Glutamatergic neuron (in vitro differentiated cells): ENCODE results near the gene ARHGEF4. TPM values are rescaled to one million over a fixed set of nuclear protein-coding genes. Genes with fewer than 3 reads are reported as not detected.
A peak's percentile ranks its signal among the peaks of the same experiment; 100 is the strongest.

Experiments
- DNase-seq: peaks from one replicate; pipeline ENCODE4 v3.0.0; 2022
- H3K27ac Mint-ChIP-seq: one replicate; pipeline ENCODE4 v1.8.0; 2020; ENCODE audit warnings: mild to moderate bottlenecking, mixed read lengths, inconsistent platforms; ENCODE audit not compliant: unreplicated experiment
- H3K27me3 Mint-ChIP-seq: one replicate; pipeline ENCODE4 v1.8.0; 2020; ENCODE audit warnings: mild to moderate bottlenecking, moderate library complexity, mixed read lengths, inconsistent platforms; ENCODE audit not compliant: unreplicated experiment
- H3K36me3 Mint-ChIP-seq: one replicate; pipeline ENCODE4 v1.8.0; 2020; ENCODE audit warnings: mild to moderate bottlenecking, mixed read lengths, inconsistent platforms; ENCODE audit not compliant: unreplicated experiment
- H3K4me1 Mint-ChIP-seq: one replicate; pipeline ENCODE4 v1.8.0; 2020; ENCODE audit warnings: mild to moderate bottlenecking, low read depth, mixed read lengths, inconsistent platforms; ENCODE audit not compliant: unreplicated experiment
- H3K4me3 Mint-ChIP-seq: one replicate; pipeline ENCODE4 v1.8.0; 2020; ENCODE audit warnings: mild to moderate bottlenecking, mixed read lengths, inconsistent platforms; ENCODE audit not compliant: unreplicated experiment
- H3K9me3 Mint-ChIP-seq: one replicate; pipeline ENCODE4 v1.8.0; 2020; ENCODE audit warnings: mild to moderate bottlenecking, moderate library complexity, mixed read lengths, inconsistent platforms; ENCODE audit not compliant: unreplicated experiment
- CTCF ChIP-seq: fragments of 200-600 bp; sonication (generic); IDR thresholded peaks from one replicate; pipeline ENCODE4 v1.5.0; 2021; ENCODE audit not compliant: partially characterized antibody, unreplicated experiment
- total RNA-seq: library from RNA; stranded (reverse); fragmentation: NEBNext Ultra II Directional; extraction: Animal tissue kit (Norgen Biotek cat#: 25700); gene quantifications from one replicate; pipeline ENCODE4 v1.2.1, GENCODE V29; 2021; ENCODE audit not compliant: unreplicated experiment

The ARHGEF4 gene
- total RNA-seq, 1 donor from 2014 or later, result 6.1 TPM

- peak; percentile 81 for DNase-seq
- Mint-ChIP-seq H3K27ac (no peak overlapping the region), H3K36me3 (peaks cover 8% of the 10 kb centered on the region), H3K4me3 (peak overlapping the region; percentile 94), H3K9me3 (peaks cover 1% of the 10 kb centered on the region), H3K27me3 (peaks cover 25% of the 10 kb centered on the region), H3K4me1 (peaks cover 6% of the 10 kb centered on the region)
- peak; percentile 43 for TF ChIP-seq CTCF
Measured at GRCh38 chr2:130963849-130964793, 127.4 kb downstream of the ARHGEF4 start.

- H3K36me3 Mint-ChIP-seq, result peaks cover 8% of the 10 kb centered on the region
- peak overlapping the region; percentile 94 for H3K4me3 Mint-ChIP-seq
- H3K27me3 Mint-ChIP-seq, result peaks cover 25% of the 10 kb centered on the region
- peaks cover 1% of the 10 kb centered on the region for H3K9me3 Mint-ChIP-seq
- no peak for TF ChIP-seq CTCF
- H3K4me1 Mint-ChIP-seq, result peaks cover 6% of the 10 kb centered on the region
- H3K27ac Mint-ChIP-seq, result no peak overlapping the region
- no peak for DNase-seq
Measured at GRCh38 chr2:130964931-130965330, 128.2 kb downstream of the ARHGEF4 start.

GRCh38 chr2:130966149-130966774 lies 129.5 kb downstream of the ARHGEF4 start:
- Mint-ChIP-seq H3K4me1 (peaks cover 6% of the 10 kb centered on the region), H3K36me3 (peaks cover 4% of the 10 kb centered on the region), H3K9me3 (peaks cover 1% of the 10 kb centered on the region), H3K27me3 (peaks cover 23% of the 10 kb centered on the region), H3K4me3 (no peak overlapping the region), H3K27ac (no peak overlapping the region)
- no peak for DNase-seq
- TF ChIP-seq CTCF, result no peak

GRCh38 chr2:130966775-130967490 lies 130.2 kb downstream of the ARHGEF4 start:
- no peak for DNase-seq
- peaks cover 16% of the 10 kb centered on the region for H3K27me3 Mint-ChIP-seq

More at GRCh38 chr2:130966775-130967490, 130.2 kb downstream of the ARHGEF4 start:
- no peak overlapping the region for H3K27ac Mint-ChIP-seq
- H3K9me3 Mint-ChIP-seq, result peaks cover 1% of the 10 kb centered on the region
- TF ChIP-seq CTCF, result no peak
- H3K4me3 Mint-ChIP-seq, result no peak overlapping the region
- H3K4me1 Mint-ChIP-seq, result peaks cover 6% of the 10 kb centered on the region
- no peaks in the 10 kb centered on the region for H3K36me3 Mint-ChIP-seq
